Hepatocyte (in vitro differentiated cells): ENCODE data around the gene RGS18.

Source experiments
- CTCF ChIP-seq: fragments of 200-600 bp; sonication (generic); IDR thresholded peaks from 2 replicates; pipeline ENCODE4 v1.5.1; 2016; ENCODE audit warnings: antibody characterized with exemption, mild to moderate bottlenecking; ENCODE audit not compliant: poor library complexity
- EZH2 ChIP-seq: fragments of 200-600 bp; sonication (generic); IDR thresholded peaks from 2 replicates; pipeline ENCODE4 v1.6.1; 2016; ENCODE audit warnings: antibody characterized with exemption, mild to moderate bottlenecking, borderline replicate concordance
- EZH2phosphoT487 ChIP-seq: fragments of 200-600 bp; sonication (generic); IDR thresholded peaks from one replicate; pipeline ENCODE4 v1.6.1; 2018; ENCODE audit warnings: antibody characterized with exemption, mild to moderate bottlenecking, low read depth, moderate library complexity; ENCODE audit not compliant: unreplicated experiment, severe bottlenecking

GRCh38 chr1:192157067-192157466, 1.2 kb upstream of the RGS18 start:
- no peak for TF ChIP-seq CTCF
- no peak for TF ChIP-seq EZH2
- no peak for TF ChIP-seq EZH2phosphoT487
